Activated T-helper 1 cell treated with anti-CD3 and anti-CD28 coated beads, Interleukin-2, amount 50 U/mL, for 16 hours (primary cell): Measurements from ENCODE around the gene AIRE.

Experiments
- DNase-seq, 2 donors: peaks; one replicate each; pipeline ENCODE4 v3.0.0-alpha.2; 2020; ENCODE audit warnings: low read depth in 1 of 2, low spot score in 1 of 2

The AIRE gene

DNA sequence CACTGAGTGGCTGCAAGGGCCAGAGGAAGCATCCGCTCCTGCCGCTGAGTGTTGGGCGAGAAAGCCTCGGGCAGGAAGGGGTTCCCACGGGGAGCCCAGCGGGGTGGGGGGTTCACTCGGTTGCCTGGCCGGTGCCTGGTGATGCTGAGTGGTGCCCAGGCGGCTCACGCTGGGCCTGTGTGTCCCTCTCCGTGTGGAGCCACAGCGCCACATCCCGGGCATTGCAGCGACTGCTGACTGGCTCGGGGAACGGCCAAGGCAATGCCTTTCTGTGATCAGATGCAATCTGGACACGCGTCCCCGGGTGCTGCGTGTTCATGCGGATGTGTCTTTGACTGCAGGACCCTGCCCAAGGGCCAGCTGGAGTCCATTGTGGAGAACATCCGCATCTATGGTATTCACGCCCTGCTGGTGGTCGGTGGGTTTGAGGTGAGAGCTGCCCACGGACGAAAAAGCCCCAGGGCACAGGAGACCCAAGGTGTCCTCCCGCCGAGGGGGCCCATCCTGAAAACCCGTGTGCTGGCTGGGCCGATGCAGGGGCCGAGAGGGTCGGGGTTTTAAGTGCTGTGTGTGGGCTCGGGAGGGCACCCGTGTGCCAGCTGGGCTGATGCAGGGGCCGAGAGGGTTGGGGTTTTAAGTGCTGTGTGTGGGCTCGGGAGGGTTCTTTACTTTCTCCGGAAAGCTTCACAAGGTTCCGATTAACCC is 37.1 kb downstream of the AIRE start:
- DNase-seq: no peak

DNA sequence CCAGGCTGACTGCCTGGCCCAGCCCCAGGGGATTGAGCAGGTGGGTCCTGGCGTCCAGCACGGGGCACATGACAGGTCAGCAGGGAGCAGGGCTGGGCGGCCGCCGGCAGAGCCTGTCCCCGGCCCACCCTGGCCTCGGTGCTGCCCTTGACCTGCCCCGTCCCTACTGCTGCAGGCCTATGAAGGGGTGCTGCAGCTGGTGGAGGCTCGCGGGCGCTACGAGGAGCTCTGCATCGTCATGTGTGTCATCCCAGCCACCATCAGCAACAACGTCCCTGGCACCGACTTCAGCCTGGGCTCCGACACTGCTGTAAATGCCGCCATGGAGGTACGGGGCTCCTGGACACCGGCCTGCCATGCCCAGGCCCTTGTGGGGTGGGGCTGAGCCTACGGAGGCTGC is 37.9 kb downstream of the AIRE start:
- DNase-seq: no peak

- DNase-seq: no peak
Measured at GRCh38 chr21:44324106-44324853, 38.6 kb downstream of the AIRE start.

GRCh38 chr21:44324854-44325107 is 39.1 kb downstream of the AIRE start:
- DNase-seq: no peak

DNA sequence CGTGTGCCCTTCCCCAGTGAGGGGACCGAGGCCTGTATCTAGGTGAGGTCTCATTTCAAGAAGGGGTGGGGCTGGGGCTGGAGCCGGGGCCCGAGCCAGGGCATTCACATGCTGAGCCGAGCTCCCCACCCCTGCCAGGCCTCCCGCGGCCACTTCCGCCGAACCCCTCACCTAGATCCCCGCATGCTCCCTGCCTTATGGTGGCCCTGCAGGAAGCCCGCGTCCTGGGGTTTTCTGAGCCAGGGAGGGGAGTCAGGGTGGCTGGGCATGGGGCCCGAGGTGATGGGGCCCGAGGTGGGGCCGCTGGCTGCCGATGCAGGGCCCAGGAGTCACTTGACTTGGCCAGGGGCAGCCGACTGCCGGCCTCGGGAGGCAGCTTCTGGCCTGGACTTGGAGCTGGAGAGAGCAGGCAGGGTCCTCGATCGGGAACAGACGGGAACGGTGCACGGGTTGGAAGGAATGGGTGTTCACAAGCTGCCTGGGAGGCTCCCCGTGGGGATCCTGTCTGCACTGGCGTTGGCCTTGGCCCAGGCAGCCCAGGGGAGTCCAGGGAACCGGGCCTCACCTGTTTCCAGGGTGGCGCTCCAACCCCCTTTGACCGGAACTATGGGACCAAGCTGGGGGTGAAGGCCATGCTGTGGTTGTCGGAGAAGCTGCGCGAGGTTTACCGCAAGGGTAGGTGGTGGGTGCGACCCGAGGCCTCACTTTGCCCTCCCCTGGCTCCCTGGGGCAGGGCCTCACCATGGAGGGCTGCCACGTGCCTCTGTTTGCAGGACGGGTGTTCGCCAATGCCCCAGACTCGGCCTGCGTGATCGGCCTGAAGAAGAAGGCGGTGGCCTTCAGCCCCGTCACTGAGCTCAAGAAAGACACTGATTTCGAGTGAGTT is 40.0 kb downstream of the AIRE start:
- DNase-seq: no peak

GRCh38 chr21:44326272-44326647 is 40.6 kb downstream of the AIRE start:
- no peak for DNase-seq

DNA sequence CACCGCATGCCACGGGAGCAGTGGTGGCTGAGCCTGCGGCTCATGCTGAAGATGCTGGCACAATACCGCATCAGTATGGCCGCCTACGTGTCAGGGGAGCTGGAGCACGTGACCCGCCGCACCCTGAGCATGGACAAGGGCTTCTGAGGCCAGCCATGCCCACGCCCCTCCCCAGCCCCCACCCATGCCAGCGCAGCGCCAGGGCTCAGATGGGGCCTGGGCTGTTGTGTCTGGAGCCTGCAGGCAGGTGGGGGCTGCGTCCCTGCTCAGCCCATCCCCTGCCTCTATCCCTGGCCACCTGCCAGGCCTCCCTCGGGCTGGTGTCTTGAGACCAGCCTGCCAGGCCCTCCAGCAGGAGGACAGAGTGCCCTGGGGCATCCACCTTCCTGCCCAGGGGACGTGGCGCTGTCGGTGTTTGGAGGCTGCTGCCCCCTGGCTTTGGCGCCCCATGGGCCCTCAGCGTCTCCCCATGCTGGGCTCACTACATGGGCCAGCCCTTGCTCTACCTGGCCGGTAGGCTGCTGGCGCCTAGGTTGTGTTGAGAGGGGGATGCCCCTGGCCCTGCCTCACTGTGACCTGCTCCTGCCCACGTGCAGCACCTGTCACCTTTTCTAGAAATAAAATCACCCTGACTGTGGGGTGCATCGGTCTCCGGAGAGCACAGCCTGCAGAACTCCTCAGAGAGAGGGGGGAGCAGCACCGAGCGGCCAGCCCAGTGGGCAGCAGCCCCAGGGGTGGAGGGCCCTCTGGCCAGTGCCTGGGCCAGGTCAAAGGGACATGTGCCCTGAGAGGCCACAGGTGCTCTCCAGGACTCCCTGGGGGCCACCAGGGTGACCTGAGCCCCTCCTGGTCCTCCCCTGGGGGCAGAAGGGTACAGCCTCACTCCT is 41.3 kb downstream of the AIRE start:
- DNase-seq: no peak

GRCh38 chr21:44327603-44327974 is 41.9 kb downstream of the AIRE start:
- no peak for DNase-seq

- no peak for DNase-seq
Measured at GRCh38 chr21:44328242-44328895, 42.7 kb downstream of the AIRE start.

DNA sequence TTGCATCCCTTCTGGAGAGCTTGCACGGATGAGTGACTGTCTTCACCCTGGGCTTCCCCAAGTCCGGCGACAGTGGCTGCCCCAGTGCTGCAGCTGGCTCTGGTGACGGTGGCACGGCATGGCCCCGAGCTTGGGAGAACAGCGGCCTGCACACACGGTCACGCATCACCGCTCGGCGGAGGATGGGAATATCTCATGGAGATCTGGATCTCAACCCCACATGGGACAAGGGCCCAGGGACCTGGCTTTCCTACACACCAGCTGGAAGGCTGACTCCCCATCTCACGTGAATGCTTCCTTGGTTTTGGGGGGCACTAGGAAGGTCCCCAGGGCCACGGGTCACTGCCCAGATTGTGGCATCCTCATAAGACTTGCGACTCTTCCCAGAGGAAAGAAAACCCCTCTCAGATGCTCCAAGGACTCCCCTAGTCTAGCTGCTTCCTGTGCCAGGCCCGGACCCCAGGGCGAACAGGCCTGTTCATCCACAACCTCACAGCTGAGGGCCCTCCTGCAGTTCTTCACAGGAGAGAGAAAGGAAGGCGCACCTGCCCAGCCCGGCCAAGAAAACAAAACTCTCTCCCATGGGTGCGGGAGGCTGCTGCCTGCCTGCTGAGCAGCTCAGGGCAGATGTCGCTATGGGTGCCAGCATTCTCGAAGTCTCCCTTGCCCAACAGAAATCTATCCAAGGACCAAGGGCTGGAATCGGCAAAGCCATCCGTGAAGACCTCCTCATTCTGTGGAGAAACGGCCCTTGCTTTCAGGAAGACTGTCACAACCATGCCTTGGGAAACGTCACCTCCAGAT is 43.6 kb downstream of the AIRE start:
- DNase-seq: no peak

DNA sequence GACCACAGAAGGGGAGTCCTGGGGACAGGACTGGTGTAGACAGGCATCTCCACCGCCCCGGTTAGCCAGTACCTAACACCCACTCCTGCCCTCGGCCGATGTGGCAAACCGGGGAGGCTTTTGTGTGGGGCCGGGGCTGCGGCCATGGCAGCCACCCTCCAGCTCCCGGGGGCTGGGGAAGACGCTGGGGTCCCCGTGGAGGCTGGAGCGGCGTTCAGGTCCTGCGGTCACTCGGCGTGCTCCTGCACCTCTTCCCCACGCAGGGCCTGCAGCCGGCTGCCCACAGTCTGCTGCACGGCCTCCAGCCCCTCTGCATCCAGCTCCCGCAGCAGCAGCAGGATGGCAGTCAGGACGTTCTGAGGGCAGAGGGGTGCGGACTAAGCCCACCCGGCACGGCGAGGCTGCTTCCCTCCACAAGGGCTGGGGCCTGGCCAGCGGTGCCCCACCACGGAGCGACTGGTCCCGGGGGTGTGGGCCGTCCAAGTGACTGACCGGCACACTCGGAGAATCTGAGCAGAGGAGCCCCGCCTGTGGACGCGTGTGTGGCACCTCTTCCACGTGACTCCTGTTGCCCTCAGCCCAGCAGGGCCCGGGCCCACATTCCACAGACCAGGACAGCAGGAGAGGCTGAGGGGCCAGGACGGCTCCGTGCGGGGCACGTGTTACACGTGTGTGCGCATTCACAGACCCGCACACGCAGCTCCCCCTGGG is 44.5 kb downstream of the AIRE start:
- no peak for DNase-seq

GRCh38 chr21:44330698-44331097 is 45.0 kb downstream of the AIRE start:
- DNase-seq: no peak

DNA sequence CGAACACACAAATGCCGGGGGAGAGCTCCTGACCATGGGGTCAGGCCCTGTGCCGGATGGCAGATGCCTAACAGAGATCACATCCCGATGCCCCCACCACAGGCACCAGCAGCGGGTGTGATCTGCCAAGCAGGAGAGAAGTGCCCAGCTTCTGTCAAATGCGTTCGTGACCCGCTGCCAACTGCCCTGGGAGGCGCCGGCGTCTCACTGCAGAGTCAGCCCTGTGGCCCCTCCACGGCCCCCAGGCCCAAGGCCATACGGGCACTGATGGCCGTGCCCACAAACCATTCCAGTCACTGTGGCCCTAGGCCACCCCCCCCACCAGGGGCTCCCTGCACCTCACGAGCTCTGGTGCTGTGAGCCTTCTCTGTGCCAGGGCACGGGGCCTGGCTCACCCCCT is 45.5 kb downstream of the AIRE start:
- no peak for DNase-seq

GRCh38 chr21:44331650-44332307 is 46.1 kb downstream of the AIRE start:
- no peak for DNase-seq

- DNase-seq: no peak
Measured at GRCh38 chr21:44332383-44332782, 46.7 kb downstream of the AIRE start.

- DNase-seq: no peak
Measured at GRCh38 chr21:44332965-44333364, 47.3 kb downstream of the AIRE start.

DNA sequence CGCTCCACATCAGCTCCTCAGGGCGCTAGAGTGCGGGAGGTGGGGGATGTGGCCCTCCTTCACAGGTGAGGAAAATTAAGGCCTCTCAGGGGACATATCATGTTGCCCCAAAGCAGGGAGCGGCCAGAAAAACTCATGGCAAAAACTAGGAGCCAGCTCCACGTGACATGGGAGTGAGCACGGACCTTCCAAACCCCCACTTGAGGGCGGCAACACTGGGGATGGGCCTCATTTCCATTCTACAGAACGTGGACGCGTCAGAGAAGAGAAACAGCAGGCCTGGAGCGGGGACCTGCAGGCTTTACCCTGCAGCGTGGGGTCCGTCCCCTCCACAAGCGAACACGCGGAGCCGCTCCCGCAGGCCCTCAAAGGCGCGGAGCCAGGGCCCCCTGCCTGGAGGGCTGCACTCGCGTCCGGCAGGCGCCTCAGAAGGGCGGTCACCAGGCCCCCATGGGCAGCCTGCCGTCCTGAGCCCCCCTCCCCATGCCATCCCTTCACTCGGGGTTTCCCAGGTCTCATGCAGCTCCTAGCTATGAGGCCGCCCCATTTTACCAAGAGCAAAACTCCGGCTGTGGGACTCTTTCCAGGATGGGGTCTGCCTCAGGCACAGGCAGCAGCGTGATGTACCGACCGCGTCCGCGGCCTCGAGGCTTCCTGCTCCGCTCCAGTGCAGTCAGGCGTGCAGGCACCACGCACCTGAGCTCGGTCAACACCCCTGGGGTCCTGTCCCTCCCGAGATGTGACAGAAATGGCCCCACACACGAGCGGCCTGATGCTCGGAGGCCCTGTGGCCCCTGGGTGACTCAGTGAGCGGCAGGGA is 48.0 kb downstream of the AIRE start:
- no peak for DNase-seq
